HG03097 (cell line): Measurements from ENCODE around the gene VAMP7.
"Not testable (repeated sequence)": the region's sequence is repeated elsewhere in the genome, so short reads cannot be mapped to it uniquely, and the experiment has no call there.

Experiments
- ATAC-seq: cut with Tn5 transposase; IDR thresholded peaks from one replicate; pipeline ENCODE4 v1.9.1; 2021; ENCODE audit not compliant: unreplicated experiment, low FRiP score

The VAMP7 gene

DNA sequence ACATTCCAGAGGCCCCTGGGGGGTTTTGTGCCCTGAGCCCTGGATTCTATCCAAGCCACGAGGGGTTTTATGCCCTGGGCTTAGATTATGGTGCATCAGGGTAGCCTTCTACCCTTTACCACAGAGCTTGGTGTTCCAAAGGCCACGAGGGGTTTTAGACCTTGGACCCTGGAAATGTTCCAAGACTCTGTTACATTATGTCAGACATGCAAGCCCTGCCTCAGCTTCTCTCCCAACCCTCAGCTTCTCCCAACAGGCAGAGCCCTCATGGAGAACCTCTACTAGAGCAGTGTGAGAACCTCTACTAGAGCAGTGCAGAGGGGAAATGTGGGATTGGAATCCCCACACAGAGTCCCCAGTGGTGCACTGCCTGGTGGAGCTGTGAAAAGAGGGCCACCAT lies 105.8 kb downstream of the VAMP7 start:
- not testable (repeated sequence) for ATAC-seq

DNA sequence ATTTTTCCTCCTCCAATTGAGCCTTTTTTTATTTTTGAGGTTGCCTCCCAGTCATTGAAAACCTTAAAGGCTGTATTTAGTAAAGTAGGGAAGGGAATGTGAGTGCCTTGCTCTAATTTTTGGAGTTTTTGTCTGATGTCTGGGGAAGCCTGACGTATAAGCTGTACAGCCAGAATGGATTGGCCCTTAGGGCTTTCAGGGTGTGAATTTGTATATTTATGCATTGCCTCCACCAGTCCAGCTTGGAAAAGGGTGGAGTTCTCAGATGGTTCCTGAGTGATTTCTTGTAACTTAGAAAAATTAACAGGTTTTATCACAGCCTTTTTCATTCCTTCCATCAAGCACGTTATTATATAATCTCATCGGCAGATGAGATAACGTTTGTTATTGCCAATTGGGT lies 107.7 kb downstream of the VAMP7 start:
- no peak for ATAC-seq
